HL-60/S4 treated with phorbol 12-myristate 13-acetate at 8.2 ng/mL for 4 days and 3 days (cell line): ENCODE results near the gene ATRNL1.

ENCODE experiments used
- in situ Hi-C: fragments of 300-500 bp; cut with MboI; formaldehyde crosslinking; loops from 2 replicates; pipeline ENCODE4 v1.15.0; 2022; ENCODE audit warnings: low sequenced_read_pairs

Gene ATRNL1

DNA sequence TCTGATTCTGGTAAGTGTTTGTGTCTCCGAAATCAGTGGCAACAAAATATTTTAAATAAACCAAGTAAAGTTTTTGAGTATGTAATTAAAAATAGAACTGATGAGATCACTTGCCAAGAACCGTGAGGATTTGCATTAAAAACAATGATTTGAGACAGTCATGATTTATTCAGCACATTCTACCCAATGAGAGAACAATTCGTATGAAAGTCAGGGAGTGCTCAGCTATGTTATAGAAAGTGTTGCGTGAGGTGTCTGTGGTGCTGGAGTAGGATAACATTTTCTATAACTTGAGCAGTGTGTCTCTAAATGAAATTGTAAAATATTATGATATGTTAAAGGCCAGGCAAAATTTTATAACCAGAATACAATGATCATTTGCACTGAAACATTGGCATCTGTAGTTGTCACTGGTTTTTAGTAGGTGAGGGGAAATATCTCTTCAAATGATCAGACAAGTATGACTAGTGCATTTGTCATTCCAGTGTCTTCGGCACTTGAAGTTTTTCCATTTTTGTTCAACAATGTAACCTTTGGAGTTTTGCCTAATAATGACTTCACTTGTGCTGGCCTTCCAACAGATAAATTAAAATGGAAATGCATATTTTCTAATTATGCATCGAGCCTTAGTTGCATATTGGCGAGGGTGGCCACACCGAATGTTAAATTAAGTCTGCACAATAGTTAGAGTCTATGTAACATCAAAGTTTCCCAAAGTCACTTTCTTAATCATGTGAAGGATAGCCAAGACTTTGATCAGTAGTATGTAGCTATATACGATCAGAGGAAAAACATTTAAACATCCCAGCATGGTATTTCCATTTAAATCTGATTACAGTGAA lies 844.0 kb downstream of the ATRNL1 start:
- in situ Hi-C loops = no loop called here

DNA sequence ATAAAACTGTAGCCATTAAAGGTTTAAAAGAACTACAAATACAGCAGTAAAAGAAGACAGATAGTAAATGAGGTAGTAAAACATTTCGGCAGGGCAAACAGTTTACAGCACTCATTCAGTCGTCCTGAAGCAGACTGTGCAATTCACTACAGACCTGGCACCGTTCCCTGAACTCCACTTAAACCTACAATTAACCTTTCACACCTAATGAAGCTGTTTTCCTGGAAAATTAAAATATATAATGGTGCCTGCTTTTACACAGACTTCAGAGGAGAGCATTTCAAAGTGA lies 844.5 kb downstream of the ATRNL1 start:
- in situ Hi-C loops = no loop called here

DNA sequence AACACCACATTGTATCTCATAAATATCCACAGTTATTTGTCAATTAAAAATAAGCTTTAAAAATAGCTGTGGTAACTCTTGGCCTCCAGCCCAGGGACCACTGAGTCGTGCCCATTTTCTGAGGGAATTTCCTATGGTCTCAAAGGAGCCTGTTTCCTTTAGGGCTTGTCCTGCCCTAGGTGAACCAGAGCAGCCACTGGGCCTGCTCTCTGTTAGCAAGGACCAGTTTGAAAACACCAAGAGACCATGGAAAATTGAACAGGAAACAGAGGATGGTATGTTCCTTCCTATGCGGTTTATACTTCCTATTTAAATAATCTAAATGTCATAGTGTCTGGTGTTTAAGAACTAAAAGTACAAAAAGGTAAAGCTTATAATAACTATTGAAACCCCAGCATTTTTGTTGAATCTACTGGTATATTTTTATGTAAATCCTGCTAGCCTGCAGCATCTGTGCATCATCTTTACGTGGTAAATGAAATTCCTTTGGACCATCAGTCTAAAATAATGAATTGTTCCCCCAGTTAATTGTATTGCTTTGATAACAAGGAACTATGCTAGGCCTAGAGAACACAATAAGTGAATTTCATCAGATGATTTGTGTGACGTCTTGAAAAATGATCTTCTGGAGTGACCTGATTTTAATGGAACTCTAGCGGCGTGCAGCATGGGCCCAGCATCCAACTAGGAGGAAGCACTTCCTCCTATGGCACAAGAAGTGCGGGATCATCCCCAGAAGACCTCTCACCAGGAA lies 846.1 kb downstream of the ATRNL1 start:
- in situ Hi-C loops = no loop called here

DNA sequence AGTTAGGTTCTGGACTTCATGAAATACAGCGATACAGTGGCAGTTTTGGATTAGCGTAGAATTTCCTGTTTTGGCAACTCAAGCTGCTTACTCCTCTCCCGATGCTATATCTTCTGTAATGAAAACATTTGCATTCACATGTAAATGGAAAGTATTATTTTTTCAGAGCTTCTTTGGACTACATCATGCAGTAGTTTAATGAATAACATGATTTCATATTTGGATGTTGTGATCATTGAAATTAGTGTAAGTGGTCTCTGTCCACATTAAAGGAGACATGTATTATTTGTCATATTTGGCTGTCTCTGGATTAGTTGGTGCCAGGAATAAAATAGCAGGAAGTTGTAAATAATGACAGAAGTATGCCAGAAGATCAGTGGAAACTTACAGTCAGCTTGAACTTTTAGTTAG lies 848.2 kb downstream of the ATRNL1 start:
- in situ Hi-C loops = no loop called here

DNA sequence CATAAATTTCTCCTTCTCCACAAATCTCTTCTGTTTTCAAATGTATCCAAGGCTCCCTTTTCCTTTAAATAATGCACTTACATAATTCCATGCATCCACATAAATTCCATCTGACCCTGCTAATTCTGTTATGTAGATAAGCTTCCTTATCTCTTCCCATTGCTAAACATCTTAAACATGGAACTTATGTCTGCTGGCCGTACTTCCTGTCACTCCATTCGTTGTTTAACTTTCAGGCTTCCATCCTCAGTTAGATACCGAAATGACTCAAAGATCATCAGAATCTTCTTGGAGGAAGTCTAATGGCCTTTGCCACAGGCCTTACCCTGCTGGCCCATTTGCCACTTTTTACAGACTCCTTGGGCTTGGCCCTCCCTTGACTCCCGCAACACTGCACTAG lies 848.9 kb downstream of the ATRNL1 start:
- in situ Hi-C loops = no loop called here

DNA sequence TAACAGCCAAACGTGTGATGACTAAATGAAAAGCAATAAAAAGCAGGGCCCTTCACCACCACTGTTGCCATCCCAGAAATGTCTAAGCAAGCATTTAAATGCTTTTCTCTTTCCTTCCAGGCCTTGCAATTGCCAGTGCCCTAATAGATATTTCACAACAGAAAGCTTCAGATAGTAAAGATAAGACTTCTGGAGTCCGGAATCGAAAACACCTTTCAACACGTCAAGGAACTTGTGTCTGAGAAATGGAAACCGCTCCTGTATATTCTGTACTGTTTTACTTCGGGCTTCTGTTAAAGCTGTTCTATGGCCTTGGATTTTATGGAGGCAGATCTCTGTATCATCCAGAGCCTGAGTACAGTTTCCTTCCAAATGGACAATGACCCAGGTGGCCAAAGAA lies 851.4 kb downstream of the ATRNL1 start:
- in situ Hi-C loops = no loop called here

DNA sequence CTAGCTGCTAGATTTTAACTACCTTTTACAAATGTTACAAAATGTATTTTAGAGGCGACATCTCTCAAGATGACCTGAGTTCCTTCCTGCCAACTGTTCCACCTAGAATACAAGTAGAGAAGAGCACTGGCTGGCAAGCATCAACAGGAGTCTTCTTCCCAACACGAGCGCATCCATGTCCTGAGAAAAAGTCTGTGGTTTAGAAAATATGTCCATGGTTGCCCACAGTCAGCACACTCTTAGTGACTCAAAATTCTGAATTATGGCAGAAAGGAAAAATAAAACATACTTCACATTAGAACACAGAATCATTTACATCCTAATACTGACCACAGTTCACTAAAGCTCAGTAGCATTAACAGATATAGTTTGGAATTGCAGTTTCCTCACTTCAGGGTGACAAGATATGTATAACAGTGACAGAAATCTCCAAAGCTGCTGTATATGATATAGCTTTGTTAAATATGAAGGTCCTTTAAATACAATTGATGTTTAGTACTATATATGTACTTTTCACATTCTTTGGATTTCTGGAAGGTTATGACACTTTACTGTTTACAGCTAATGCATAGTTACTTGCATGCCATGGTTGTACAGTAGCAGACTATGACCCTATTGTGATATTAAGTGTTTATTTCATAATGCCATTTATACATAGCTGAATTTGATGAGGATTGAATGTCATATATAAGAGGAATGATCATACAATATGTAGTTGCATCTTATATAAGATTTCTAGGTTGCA lies 852.7 kb downstream of the ATRNL1 start:
- in situ Hi-C loops = no loop called here

DNA sequence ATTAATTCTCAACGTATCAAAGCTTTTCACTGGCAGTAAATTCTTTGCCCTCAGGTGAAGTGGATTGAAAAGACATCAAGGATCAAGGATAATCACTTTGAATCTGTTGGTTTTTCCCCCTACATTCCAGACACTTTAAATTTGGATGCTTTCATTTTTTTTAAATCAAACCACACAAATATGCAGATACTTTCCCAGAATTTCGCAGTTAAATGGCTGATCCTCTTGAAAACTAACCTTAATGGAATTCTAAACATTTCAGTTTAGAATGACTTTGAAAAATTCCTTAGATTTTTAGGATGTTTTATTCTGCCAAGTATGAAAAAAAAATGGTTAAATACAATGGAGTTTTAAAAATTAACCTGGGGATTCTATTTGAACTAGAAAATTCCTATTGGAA lies 853.9 kb downstream of the ATRNL1 start:
- in situ Hi-C loops = no loop called here

DNA sequence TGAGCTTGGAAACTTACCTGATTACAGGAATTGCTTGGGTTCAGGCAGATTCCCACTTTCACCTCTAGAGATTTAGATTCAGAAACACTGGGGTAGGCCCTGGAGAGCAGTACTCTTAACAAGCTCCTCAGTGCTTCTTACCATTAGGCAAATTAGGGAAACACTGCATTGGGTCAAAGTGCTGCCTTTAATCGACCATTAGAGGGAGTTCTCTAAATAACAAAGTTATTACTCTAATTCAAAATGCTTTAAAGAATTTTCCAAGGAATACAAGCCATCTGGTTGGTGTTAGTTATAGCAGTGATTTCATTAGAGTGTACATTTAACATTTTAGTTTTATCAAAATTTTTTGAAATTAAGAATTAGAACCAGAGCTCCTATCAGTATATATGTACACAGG lies 855.3 kb downstream of the ATRNL1 start:
- in situ Hi-C loops = no loop called here

DNA sequence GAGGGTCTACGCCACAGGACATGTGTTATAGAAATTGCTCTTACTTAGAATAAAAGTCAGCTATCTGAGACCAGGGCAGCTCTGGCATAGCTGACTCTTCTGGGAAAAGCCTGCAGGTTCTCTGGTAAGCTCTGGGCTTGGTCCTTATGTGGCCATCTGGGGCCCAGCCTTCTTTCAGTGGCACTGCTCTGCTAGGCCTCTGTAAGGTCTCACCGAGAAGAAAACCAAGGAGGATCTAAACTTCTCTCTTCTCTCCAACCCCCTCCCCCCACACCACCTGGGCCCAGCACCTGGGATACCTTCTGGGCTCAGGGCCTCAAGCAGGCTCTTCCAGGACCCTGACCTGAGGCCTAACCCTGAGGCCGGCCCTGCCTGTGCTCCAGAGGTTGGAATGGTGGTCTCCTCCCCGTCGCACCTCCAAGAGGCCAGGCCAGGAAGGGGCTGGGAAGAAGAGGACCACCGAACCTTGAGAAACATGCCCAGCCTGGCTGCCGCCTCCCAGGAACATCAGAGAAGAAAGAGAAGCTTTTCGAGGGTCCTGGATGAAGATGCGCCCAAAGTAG lies 856.2 kb downstream of the ATRNL1 start:
- in situ Hi-C loops = no loop called here

DNA sequence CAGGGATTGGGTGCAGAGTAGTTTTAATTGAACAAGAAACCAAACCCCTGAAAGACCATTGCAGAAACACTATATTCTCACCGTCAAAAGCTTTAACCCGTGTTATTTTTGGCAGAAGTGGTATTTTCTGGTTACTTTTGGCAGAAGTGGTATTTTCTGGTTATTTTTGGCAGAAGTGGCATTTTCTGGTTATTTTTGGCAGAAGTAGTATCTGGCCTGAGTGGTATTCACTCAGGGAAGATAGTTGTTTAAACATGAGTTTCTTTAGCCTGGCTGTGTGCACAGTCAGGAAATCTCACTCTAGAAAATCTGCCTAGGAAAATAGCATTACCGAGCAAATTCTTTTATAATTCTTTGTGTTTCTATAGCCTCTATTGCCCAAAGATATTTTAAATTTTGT lies 857.2 kb downstream of the ATRNL1 start:
- in situ Hi-C loops = no loop called here

DNA sequence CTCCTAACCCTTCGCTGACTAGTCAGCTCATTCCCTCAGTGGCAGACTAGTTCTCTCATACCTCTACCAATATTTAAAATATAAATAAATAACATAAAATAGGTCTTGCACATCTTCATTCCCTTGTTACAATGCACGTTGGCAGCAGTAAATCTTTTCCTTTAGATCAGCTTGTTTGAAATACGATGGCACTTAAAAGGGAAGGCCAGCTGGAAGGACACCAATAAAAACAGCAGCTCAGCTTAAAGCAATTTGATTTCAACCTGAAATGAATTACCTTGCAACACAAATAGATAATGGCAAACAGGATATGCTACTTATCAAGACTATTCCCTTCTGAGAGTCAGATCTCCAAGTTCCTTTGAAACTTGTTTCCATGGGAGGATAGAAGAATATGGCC lies 858.1 kb downstream of the ATRNL1 start:
- in situ Hi-C loops = no loop called here

DNA sequence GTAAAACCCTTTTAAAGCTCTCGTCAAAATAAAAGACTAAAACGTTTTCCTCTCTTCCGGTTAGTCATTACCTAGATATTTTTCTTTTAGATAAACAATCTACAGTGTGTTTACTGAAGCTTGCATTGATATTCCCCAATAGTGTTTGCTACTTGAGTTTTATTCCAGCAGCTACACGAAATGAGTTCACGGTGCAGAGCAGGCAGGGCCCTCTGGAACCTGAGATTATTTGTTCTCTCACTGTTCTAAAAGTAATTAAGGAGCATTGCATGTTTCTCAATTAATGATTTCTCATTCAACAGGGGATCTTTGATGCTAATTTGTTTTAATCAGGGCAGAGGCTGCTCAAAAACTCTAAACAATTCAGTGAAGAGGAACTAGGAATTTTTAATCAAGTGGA lies 860.1 kb downstream of the ATRNL1 start:
- in situ Hi-C loops = no loop called here

DNA sequence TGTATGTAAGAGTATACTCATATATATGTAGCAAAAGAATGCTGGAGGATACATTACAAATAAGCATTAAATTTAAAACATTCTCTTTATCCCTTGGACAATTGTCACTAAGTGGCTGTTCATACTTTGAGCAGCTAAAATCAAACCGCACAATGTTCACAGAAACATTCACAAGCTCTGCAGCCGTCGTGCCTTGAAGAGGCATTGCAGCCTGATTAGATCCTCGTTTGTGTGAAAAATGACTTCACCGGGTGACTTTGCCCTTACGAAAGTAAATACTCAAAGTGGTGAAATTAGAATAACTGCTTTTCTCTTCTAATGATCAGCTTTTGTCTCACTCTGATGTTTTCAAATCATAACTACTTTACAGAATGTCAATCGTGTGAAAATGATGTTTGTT lies 860.8 kb downstream of the ATRNL1 start:
- in situ Hi-C loops = no loop called here

DNA sequence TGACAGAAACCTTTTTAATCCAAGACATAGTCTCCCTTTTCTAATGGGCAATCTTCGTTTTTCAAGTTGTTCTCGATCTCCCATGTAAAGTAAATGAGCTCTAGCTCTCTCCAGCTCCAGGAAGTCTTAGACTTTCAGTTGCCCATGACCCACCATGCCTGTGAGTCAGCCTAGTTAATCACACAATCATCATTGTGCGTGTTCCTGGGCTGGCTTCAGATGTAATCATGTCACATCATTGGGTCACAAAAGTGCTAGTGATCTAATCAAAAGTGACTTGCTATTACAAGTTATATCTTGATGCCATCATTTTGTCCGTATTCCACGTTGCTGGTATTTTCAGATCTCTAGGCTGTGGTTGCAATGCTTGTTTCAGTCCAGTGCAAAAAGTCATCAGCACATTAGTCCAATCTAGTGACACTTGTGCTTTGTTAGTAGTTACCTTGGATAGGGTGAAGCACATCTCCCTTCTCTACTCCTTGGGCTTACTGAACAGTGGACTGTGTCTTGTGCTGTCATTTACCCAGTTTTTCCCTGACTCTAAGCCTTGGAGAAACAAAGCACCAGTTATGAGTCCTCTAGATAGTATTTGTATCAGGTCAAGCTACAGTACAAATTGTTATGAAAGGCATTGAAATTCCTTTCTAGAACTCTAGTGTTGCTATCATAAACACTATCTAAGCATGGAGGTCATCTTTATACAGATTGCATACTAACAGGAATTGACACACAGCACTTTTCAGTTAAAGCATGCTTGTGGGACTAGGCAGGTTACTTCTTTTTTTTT lies 863.3 kb downstream of the ATRNL1 start:
- in situ Hi-C loops = no loop called here

DNA sequence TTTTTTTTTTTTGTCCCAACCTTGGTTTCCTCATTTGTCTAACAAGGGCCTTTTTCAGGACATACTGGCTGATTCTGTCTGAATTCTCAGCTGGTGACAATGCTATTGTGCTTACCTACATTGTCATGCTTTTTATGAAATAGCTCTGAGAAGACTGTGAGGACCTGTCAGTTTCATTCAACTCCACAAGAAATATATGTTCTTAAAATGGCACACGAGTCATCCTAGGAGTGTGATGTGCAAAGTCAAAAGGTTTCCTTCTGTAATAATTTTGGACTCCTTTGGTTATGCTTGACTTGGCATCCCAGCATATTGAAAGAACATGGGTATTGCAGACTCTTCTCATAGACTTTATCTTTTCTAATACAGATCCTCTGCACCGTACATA lies 863.8 kb downstream of the ATRNL1 start:
- in situ Hi-C loops = no loop called here

DNA sequence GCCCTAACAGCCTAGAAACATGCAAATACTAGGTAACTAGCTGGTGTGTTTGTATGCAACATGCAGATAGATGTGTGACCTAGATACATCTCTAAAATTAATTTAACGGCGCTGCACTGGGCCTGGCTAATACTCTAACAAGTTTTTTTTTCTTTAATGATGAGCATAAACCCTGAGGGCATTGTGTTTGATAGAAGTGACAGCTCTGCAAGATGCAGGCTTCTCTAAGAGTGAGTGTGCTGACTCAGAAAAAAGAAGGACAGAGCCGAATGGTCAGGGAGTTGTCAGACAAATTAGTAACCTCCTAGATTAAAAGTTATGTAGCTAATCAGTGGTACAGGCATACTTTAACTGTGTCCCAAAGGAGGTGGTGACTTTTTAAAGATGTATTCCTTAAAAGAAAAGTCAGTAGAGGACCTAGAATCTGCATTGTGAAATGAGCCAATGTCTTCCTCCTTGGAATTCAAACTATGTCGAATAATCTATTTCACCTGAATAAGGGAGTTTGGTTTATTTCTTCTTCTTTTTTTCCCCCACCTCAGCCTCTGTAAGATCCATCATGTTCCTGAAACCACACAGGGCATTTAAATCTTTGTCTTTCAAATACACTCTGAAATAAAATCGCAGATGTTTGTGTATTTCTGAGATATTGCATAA lies 864.7 kb downstream of the ATRNL1 start:
- in situ Hi-C loops = no loop called here

DNA sequence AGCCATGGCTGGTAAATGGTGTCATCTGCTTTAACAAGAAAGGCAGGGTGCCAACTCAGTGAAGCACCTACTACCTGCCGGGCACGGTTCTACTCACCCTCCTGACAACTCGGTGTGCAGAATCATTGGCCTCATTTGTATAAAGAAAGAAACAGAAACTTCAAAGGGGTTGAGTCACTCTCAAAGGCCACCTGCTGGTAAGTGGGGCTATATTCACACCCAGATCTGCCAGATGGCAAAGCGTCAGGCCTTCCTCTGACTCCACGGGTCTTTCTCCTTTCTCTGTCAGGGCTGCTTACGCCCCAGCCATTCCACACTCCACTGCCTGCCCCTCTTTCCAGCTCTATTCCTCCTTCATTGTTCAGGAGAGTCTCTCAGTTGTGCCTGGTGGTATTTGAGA lies 870.7 kb downstream of the ATRNL1 start:
- in situ Hi-C loops = no loop called here

DNA sequence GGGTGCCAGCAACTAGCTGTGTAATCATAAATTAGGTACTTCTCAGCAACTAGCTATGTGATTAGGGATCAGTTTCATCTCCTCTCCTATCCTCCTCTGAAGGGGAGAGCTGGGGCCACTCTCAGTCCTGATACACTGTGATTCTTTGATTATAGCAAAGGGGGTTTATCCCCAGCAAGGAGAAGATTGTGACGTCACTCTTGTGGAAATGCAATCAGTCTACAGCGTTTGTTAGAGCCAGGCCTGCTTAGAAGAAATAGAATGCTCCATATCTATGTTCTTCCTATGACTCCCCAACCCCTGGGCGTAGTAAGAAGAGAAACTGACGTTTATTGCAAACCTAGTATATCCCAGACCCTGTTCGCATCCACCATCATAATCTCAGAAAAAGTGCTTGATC lies 871.7 kb downstream of the ATRNL1 start:
- in situ Hi-C loops = no loop called here

DNA sequence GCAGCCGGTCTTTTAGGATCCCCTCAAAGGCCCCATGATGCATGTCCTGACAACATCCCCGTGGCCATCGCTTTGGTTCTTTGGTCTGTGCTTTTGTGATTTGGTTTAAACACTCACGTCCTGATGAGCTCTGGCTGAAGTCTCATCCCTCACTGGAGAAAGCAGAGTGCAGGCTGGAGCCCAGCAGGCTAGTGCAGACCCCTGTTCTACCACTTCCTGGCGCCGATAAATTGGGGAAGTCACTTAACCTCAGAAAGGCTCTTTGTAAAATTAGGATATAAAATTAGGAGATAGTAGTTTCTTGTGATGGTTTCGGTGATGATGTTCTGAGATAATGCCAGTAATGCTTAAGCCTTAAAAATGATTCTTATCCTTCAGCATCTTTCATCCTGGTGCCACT lies 872.2 kb downstream of the ATRNL1 start:
- in situ Hi-C loops = no loop called here
